GM18909 (cell line): ENCODE results near the gene KIRREL3.

ENCODE experiments used
- ATAC-seq: cut with Tn5 transposase; IDR thresholded peaks from one replicate; pipeline ENCODE4 v1.9.1; 2021; ENCODE audit warnings: mild to moderate bottlenecking; ENCODE audit not compliant: unreplicated experiment, poor library complexity

Gene KIRREL3

GRCh38 chr11:126698576-126698975 lies 302.0 kb downstream of the KIRREL3 start:
- ATAC-seq, result no peak

- ATAC-seq, result no peak
Measured at GRCh38 chr11:126697936-126698335, 302.6 kb downstream of the KIRREL3 start.

GRCh38 chr11:126696982-126697381 lies 303.6 kb downstream of the KIRREL3 start:
- no peak for ATAC-seq

- no peak for ATAC-seq
Measured at GRCh38 chr11:126695293-126695692, 305.3 kb downstream of the KIRREL3 start.

GRCh38 chr11:126694065-126694625 lies 306.4 kb downstream of the KIRREL3 start:
- no peak for ATAC-seq

GRCh38 chr11:126687477-126687876 lies 313.1 kb downstream of the KIRREL3 start:
- ATAC-seq, result no peak

GRCh38 chr11:126686938-126687337 lies 313.6 kb downstream of the KIRREL3 start:
- ATAC-seq, result no peak

GRCh38 chr11:126683766-126684728 lies 316.5 kb downstream of the KIRREL3 start:
- no peak for ATAC-seq

GRCh38 chr11:126682590-126682989 lies 318.0 kb downstream of the KIRREL3 start:
- no peak for ATAC-seq

- ATAC-seq, result no peak
Measured at GRCh38 chr11:126680700-126681099, 319.9 kb downstream of the KIRREL3 start.

- no peak for ATAC-seq
Measured at GRCh38 chr11:126680131-126680530, 320.4 kb downstream of the KIRREL3 start.

- ATAC-seq, result no peak
Measured at GRCh38 chr11:126679033-126679432, 321.5 kb downstream of the KIRREL3 start.

GRCh38 chr11:126676536-126676935 lies 324.0 kb downstream of the KIRREL3 start:
- no peak for ATAC-seq

- ATAC-seq, result no peak
Measured at GRCh38 chr11:126673319-126673718, 327.3 kb downstream of the KIRREL3 start.

- no peak for ATAC-seq
Measured at GRCh38 chr11:126669416-126669815, 331.2 kb downstream of the KIRREL3 start.

- no peak for ATAC-seq
Measured at GRCh38 chr11:126664643-126665042, 335.9 kb downstream of the KIRREL3 start.

GRCh38 chr11:126663749-126664592 lies 336.6 kb downstream of the KIRREL3 start:
- ATAC-seq, result no peak

- no peak for ATAC-seq
Measured at GRCh38 chr11:126662035-126662790, 338.4 kb downstream of the KIRREL3 start.

GRCh38 chr11:126660761-126661425 lies 339.7 kb downstream of the KIRREL3 start:
- ATAC-seq, result no peak

GRCh38 chr11:126660321-126660720 lies 340.2 kb downstream of the KIRREL3 start:
- ATAC-seq, result no peak
